Measurements from ENCODE around the gene TMEM184B. TPM values are rescaled to one million over a fixed set of nuclear protein-coding genes. Genes with fewer than 3 reads are reported as not detected.
A peak's percentile ranks its signal among the peaks of the same experiment; 100 is the strongest.

Gene TMEM184B
- total RNA-seq, 2 donors from 2014 or later, result 55.4 to 57.6 TPM

DNA sequence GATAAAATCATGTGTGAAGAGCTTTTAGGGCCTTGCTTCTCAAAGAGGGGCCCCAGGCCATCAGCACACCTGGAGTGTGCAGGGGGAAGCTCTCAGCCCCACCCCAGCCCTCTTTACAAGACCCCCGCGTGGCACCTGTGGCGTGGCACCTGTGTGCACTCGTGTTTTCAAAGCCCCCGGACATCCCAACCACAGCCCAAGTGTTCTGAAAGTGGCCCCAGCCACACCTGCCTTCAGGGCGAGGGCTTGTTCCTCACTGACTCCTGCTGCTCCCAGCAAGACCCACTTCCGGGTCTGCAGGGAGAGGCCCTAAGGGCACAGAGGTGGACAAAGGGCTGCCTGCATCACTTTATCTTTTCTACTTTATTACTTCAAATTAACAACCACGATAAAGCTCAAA lies 17.5 kb upstream of the TMEM184B start:
- DNase-seq, result no peak
- Mint-ChIP-seq H3K9me3 (no peaks in the 10 kb centered on the region), H3K36me3 (ENCODE audit: low read depth) (peaks cover 41% of the 10 kb centered on the region), H3K27ac (peak overlapping the region; percentile 23), H3K4me3 (no peak overlapping the region), H3K4me1 (peaks cover 3% of the 10 kb centered on the region), H3K27me3 (ENCODE audit: insufficient read depth) (no peaks in the 10 kb centered on the region)
- no peak overlapping the region for H3K27ac ChIP-seq (ENCODE audit: low read depth, low read length)
- H3K4me1 ChIP-seq (ENCODE audit: control insufficient read depth, insufficient read depth, low read length), result peaks cover under 1% of the 10 kb centered on the region
- H3K27me3 ChIP-seq (ENCODE audit: control insufficient read depth, insufficient read depth, low read length, poor library complexity, severe bottlenecking), result no peaks in the 10 kb centered on the region
- peaks cover 55% of the 10 kb centered on the region for H3K36me3 ChIP-seq (ENCODE audit: control insufficient read depth, insufficient read depth, low read length)
- TF ChIP-seq CTCF (conservative IDR thresholded peaks at IDR 0.05), result no peak
- 93 to 95% methylated on average over 3 to 8 of the region's 8 CpGs for WGBS, 2 experiments (ENCODE audit: insufficient coverage in 1 of 2, insufficient read length in 1 of 2)
- no peak overlapping the region for H3K9ac ChIP-seq (ENCODE audit: extremely low read depth, low read length, poor library complexity, severe bottlenecking)
- H3K4me3 ChIP-seq (ENCODE audit: low read length), result no peak overlapping the region
- H3K9me3 ChIP-seq (ENCODE audit: control insufficient read depth, low read length), result no peaks in the 10 kb centered on the region

DNA sequence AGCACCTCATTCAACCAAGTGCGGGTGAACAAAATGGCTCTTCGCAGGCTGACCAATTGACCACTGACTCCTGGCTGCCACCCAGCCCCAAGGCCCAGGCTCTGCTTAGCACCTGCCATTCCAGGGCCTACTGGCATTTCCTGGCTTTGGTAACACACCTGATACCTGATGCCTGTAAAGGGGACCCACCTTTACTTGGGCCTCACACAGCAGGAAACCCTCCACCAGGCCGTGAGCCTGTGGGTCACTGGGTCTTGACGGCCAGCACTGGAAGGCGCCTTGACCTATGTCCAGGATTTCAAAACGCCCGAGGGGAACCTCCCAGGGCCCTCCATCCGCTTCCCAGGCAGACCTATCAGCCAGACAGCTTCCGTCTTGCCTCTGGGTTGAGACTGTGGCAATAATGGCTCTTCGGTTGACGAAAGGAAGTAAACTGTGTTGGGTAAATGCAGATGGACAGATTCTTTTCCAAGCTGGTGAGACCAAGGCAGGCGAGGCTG lies 16.8 kb upstream of the TMEM184B start:
- Histone ChIP-seq H3K4me1 (ENCODE audit: control insufficient read depth, insufficient read depth, low read length) (peaks cover 4% of the 10 kb centered on the region), H3K27ac (ENCODE audit: low read depth, low read length) (peak overlapping the region; percentile 49), H3K9me3 (ENCODE audit: control insufficient read depth, low read length) (no peaks in the 10 kb centered on the region), H3K27me3 (ENCODE audit: control insufficient read depth, insufficient read depth, low read length, poor library complexity, severe bottlenecking) (no peaks in the 10 kb centered on the region), H3K4me3 (ENCODE audit: low read length) (no peak overlapping the region), H3K36me3 (ENCODE audit: control insufficient read depth, insufficient read depth, low read length) (peaks cover 47% of the 10 kb centered on the region), H3K9ac (ENCODE audit: extremely low read depth, low read length, poor library complexity, severe bottlenecking) (no peak overlapping the region)
- Mint-ChIP-seq H3K9me3 (no peaks in the 10 kb centered on the region), H3K27ac (peak overlapping the region; percentile 23), H3K4me1 (peaks cover 6% of the 10 kb centered on the region), H3K4me3 (no peak overlapping the region), H3K36me3 (ENCODE audit: low read depth) (peaks cover 40% of the 10 kb centered on the region), H3K27me3 (ENCODE audit: insufficient read depth) (no peaks in the 10 kb centered on the region)
- TF ChIP-seq CTCF (conservative IDR thresholded peaks at IDR 0.05), result no peak
- no peak for DNase-seq
- 93 to 99% methylated on average over 12 of the region's 12 CpGs for WGBS, 2 experiments (ENCODE audit: insufficient coverage in 1 of 2, insufficient read length in 1 of 2)

GRCh38 chr22:38286915-38287669 lies 14.3 kb upstream of the TMEM184B start:
- H3K4me1 ChIP-seq (ENCODE audit: control insufficient read depth, insufficient read depth, low read length), result peaks cover 6% of the 10 kb centered on the region
- H3K36me3 ChIP-seq (ENCODE audit: control insufficient read depth, insufficient read depth, low read length), result peaks cover 27% of the 10 kb centered on the region
- Mint-ChIP-seq H3K9me3 (no peaks in the 10 kb centered on the region), H3K4me1 (peaks cover 25% of the 10 kb centered on the region), H3K27me3 (ENCODE audit: insufficient read depth) (no peaks in the 10 kb centered on the region), H3K27ac (no peak overlapping the region), H3K4me3 (no peak overlapping the region), H3K36me3 (ENCODE audit: low read depth) (peaks cover 18% of the 10 kb centered on the region)
- H3K4me3 ChIP-seq (ENCODE audit: low read length), result no peak overlapping the region
- WGBS, 2 experiments (ENCODE audit: insufficient coverage in 1 of 2, insufficient read length in 1 of 2), result 88 to 92% methylated on average over 9 to 11 of the region's 11 CpGs
- H3K9me3 ChIP-seq (ENCODE audit: control insufficient read depth, low read length), result no peaks in the 10 kb centered on the region
- no peak overlapping the region for H3K9ac ChIP-seq (ENCODE audit: extremely low read depth, low read length, poor library complexity, severe bottlenecking)
- no peaks in the 10 kb centered on the region for H3K27me3 ChIP-seq (ENCODE audit: control insufficient read depth, insufficient read depth, low read length, poor library complexity, severe bottlenecking)
- DNase-seq, result no peak
- no peak for TF ChIP-seq CTCF (conservative IDR thresholded peaks at IDR 0.05)
- H3K27ac ChIP-seq (ENCODE audit: low read depth, low read length), result no peak overlapping the region
